Fibroblast of skin of right biceps (primary cell): ENCODE data around the gene RSPO4.
"Not testable (repeated sequence)": the region's sequence is repeated elsewhere in the genome, so short reads cannot be mapped to it uniquely, and the experiment has no call there.

Experiments used
- DNase-seq: peaks from one replicate; pipeline ENCODE4 v3.0.0-alpha.2; 2013

RSPO4 gene

DNA sequence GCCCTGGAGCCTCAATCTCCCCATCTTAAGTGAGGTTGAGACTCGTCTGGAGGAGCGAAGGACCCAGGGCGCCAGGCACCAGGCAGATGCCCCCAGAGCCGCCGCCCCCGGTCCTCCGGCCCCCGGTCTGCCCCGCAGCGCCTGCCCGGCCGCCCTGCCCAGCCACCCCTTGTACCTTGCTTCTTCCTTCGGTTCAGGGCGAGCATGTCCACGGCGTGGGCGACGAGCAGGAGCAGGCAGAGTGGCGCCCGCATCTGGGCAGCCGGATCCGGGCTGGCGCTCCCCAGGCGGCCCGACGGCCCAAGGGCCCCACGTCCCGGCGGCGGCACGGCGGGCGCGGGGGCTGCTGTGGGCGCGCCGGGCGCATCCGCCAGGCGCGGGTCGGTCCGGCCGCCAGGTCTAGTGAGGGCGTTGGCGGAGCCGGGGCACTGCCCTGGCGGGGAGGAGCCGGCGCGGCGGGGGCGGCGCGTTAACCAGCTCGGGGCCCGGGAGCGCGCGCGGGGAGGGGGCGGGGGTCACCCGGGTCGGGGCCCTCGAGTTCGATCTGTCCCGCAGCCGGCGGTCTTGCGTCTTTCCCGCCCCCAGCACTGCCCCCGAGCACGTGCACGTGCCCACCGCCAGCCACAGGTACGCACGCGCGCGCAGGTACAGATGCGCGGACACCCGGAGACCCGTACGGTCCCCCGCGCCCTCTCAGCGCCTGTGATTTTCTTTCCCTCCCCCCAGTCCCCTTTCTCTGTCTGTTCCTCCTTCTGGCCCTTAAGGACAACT lies at the start of gene RSPO4:
TSS of gene RSPO4 (minus strand) at position 401 of the 771 bp plus-strand sequence. CDS start at position 254, 147 bp downstream.
- DNase-seq: no peak

GRCh38 chr20:1050440-1050839 lies 48.3 kb upstream of the RSPO4 start:
- DNase-seq: no peak

GRCh38 chr20:1045860-1046418 lies 43.8 kb upstream of the RSPO4 start:
- no peak for DNase-seq

DNA sequence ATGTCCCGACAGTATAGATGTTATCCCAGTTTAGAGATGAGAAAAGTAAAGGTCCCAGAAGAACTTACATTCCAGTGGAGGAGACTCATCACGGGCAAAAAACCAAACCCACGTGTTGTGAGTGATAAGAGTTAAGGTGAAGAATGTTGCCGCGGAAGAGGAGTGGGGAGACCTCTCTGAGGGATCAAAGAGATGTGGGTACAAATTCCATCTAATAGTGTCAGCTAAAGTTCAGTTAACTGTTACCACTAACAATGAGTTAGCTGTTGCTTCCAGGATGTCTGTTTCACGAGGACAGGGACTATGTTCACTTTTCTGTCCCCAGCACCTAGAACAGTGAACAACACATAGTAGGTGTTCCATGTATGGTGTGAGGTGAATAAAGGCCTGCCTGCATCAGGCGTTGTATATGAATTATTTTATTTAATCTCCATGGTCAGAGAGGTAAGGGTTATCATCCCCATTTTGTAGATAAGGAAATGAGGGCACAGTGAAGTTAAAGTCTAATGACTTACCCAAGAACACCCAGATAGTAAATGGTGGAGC lies 39.8 kb upstream of the RSPO4 start:
- DNase-seq: no peak

- no peak for DNase-seq
Observed at GRCh38 chr20:1038205-1038604, 36.1 kb upstream of the RSPO4 start.

- no peak for DNase-seq
Observed at GRCh38 chr20:1037039-1037438, 34.9 kb upstream of the RSPO4 start.

DNA sequence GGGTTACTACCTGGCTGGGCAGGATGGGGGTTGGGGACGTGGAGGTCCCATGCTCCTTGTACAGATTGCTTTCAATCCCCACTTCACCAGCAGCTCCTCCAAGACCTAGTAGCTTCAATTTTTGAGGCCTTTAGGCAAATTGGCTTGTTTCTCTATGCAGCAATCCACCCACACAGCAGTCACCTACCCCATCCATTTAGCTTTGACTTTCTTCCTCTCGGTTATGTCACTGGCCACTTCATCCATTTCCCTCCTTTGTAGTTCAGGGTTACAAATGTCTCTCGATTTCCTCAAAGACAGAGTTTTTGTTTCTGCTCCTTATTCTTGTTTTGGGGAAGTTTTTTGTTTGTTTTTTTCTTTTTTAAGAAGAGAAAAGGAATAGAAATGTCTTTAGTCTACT lies 33.4 kb upstream of the RSPO4 start:
- no peak for DNase-seq

- DNase-seq: no peak
Observed at GRCh38 chr20:1034415-1034789, 32.3 kb upstream of the RSPO4 start.

DNA sequence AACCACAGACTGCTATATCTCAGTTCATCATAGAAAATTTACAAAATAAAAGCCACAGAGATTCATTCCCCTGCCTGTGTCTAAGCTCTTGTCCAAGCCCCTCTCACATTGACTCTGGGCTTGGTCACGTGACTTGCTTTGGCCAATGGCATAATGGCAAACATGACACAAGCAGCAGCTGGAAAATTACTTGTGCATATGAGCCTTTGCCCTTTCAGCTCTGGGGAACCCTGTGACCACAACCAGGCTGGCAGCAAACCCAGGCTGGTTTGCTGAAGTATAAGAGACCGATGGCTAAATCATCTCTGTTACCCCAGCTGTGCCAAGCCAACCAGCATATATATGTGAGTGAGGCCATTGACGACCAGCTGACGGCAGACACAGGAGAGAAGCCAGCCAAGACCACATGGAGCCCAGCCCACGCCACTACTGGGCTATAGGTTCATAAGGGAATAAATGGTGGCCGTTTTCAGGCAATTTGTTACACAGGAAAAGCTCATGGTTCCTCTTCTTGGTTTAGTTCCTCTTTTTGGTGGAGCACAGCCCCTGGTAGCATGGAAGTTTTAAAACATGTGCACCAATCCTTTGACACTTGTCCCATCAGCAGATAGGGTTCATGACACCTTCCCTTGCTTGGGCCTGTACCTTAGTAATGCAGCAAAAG lies 31.8 kb upstream of the RSPO4 start:
- no peak for DNase-seq

GRCh38 chr20:1029980-1030379 lies 27.9 kb upstream of the RSPO4 start:
- DNase-seq: no peak

DNA sequence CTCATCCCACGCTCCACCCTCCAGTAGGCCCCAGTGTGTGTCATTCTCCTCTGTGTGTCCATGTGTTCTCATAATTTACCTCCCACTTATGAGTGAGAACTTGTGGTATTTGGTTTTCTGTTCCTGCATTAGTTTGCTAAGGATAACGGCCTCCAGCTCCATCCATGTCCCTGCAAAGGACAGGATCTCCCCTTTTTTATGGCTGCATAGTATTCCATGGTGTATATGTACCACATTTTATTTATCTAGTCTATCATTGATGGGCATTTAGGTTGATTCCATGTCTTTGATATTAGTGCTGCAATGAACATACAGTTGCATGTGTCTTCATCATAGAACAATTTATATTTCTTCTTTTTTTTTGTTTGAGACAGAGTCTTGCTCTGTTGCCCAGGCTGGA lies 24.1 kb upstream of the RSPO4 start:
- not testable (repeated sequence) for DNase-seq

DNA sequence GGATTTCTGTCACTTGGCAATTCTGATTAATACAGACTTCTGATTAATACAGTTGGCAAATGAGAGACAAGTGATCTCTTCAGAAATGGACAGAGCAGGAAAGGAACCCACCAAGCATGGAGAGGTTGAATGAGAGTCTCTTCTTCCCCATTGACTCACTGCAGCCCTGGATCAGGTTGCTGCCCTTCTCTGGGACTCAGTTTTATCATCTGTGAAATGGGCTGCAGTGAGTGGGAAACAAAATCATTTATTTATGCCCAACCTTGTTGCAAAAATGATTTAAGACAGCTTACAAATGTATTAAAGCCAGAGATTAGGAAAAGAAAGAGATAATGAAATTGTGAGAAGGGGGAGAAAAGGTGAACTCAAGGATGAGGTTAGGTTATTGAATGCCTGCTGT lies 20.8 kb upstream of the RSPO4 start:
- no peak for DNase-seq

- DNase-seq: no peak
Observed at GRCh38 chr20:1020614-1021013, 18.5 kb upstream of the RSPO4 start.

GRCh38 chr20:1019344-1019743 lies 17.2 kb upstream of the RSPO4 start:
- DNase-seq: no peak

DNA sequence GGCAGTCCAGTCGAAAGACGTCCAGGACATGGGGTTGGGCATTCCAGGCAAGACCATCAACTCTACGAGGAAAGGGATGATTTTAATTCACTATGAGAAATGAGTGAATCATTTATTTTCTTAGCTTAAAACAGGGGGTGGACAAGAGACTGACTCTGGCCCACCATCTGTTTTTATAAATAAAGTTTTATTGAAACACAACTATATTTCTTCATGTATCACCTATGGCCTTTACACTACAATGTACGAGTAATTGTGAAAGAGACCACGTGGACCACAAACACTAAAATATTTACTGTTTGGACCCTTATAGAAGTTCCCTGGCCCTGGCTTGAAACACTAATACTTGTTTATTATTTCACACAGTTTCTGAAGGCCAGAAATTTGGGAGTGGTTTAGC lies 15.6 kb upstream of the RSPO4 start:
- DNase-seq: no peak

GRCh38 chr20:1015181-1015580 lies 13.1 kb upstream of the RSPO4 start:
- DNase-seq: no peak

GRCh38 chr20:1014471-1014870 lies 12.4 kb upstream of the RSPO4 start:
- DNase-seq: no peak

GRCh38 chr20:1013566-1014340 lies 11.6 kb upstream of the RSPO4 start:
- no peak for DNase-seq

- DNase-seq: no peak
Observed at GRCh38 chr20:1012359-1013168, 10.5 kb upstream of the RSPO4 start.

DNA sequence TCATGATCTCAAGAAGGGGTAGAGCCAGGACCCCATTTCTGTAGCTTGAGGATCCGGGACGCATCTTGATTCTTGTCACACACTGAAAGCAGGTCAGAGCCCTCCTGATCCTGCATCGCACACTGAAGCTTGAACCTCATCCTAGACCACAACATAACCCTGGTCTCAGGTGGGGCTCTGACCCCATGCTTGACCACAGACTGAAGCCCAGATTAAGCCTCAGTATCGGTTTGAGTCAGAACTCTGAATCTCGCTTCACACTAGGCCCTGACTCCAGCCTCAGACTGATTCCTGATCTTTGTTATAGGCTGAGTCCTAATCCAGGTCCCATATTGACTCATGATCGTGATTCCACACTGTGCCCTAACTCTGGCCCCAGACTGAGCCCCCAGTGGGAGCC lies 8.5 kb upstream of the RSPO4 start:
- DNase-seq: no peak

DNA sequence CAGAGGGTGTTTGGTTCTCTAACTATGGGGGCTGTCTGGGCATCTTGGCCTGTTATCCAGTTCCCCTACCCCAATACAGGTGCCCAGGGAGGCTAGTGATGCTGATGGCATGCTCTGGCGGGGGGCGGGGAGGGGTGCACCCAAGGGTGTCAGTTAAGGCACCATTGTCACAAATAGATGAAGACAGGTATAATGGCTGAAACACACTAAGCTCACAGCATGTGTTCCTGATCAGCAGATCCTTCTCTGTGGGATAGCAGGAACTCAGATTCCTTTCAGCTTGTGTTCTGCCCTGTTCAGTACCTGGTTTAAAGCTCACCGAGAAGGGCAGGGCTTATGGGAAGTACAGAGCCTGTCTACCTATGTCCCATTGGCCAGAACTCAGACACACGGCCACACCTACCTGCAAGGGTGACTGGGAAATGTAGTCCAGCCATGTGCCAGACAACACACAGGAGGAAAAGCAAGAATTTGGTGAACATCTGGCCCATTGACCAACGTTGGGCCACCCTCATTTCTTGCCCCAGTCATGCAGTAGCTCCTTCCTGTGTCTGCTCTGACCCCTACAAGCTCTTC lies 3.4 kb upstream of the RSPO4 start:
- DNase-seq: peak; percentile 3
